HG03095 (cell line): ENCODE results near the gene CDC16.
"Not testable (repeated sequence)": the region's sequence is repeated elsewhere in the genome, so short reads cannot be mapped to it uniquely, and the experiment has no call there.

Experiments
- ATAC-seq: cut with Tn5 transposase; IDR thresholded peaks from one replicate; pipeline ENCODE4 v1.9.1; 2021; ENCODE audit warnings: moderate library complexity; ENCODE audit not compliant: unreplicated experiment

CDC16 gene

DNA sequence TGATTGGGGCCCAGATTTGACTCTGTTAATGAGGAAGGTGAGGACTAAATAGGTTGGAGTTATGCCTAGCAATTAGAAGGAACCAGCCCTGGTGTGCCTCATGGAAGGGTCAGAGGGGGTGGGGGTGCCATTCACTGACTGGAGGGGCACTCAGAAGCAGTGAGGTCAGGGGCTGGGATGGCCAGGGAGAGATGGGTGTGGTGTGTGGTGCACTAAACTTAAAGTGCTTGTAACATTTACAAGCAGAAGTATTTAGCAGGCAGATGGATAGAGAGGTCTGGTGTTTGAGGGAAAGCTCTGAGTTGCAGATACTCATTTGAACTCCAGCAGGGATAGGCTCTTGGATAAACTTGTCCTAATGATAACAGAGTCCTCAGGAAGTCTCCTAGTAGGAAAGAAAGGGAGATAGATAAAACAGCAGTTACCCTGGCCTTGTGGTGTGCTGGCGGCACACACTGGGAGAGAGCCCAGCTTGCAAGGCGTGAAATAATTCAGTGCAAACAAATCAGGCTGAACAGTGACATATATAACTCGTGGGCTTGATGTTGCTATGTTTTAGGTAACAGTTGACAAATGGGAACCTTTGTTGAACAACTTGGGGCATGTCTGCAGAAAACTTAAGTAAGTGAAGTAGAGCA lies 26.8 kb downstream of the CDC16 start:
- no peak for ATAC-seq

DNA sequence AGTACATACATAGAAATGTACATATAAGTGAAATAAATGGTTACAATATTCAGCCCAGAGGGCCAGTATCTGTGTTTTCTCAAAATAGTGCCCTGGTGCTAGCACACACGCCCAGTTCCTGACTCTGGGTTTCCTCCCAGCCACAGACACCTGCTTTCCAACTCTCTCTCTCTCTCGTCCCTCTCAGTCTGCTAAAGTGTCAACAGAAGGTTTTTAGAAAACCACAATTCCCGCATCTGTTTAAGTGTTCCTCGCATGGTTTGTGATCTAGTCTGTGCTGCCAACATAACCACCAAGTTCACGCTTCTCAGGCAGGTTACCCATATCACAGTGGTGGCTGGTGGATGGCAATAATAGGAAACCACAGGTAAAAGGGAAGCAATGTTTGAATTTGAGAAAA lies 28.9 kb downstream of the CDC16 start:
- no peak for ATAC-seq

DNA sequence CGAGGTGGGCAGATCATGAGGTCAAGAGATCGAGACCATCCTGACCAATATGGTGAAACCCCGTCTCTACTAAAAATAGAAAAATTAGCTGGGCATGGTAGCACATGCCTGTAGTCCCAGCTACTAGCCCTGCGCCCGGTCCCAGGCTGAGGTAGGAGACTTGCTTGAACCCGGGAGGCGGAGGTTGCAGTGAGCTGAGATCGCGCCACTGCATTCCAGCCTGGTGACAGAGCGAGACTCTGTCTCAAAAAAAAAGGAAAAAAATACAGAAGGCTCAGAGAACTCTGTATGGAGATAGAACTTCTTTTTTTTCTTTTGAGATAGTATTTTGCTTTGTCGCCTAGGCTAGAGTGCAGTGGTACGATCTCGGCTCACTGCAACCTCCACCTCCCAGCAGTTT lies 29.6 kb downstream of the CDC16 start:
- not testable (repeated sequence) for ATAC-seq

DNA sequence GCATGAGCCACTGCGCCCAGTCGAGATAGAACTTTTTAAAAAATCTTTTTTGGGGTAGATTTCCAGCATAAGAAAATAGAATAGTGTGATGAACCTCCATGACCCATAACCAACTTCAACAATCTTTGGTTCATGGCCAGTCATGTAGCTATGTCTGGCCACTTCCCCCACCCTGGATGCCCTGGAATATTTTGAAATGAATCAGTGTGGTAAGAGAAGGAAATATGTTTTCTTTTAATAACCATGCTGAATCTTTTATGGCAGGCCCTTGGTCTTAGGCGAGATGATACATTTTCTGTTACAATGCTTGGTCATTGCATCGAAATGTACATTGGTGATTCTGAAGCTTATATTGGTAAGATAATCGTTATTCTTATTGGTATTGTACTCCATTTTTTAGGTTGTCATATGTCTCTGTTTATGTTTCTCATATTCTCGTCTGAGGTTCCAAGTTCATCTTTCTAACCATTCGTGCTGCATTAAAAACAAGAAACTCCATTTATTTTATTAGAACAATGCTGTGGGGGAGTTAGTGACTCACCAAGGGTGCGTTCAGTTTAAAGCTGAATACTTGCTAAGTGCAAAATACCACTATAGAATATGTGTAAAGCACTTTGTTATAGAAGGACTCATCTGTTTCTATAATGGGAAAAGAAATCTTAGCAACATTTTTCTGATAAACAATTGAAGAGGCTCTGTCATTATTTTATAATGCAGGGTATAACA lies 30.4 kb downstream of the CDC16 start:
- no peak for ATAC-seq

DNA sequence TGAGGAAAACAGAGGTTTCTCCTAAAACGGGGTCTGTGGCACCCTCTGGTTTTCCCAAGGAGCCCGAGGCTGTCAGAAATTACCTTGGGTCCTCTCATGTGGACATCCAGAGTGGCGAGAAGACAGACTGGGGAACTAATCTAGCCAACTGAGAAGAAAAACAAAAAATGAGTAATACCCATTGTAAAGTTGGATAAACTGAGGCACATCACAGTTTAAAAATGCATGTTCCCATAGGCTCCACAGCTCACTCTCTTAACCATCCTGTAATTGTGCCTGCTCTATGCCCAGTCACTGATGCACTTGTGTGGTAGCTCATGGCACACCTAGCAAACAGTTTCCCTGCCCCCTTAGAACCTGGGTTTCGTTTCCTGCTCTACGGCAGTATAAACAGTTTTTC lies 31.5 kb downstream of the CDC16 start:
- no peak for ATAC-seq

DNA sequence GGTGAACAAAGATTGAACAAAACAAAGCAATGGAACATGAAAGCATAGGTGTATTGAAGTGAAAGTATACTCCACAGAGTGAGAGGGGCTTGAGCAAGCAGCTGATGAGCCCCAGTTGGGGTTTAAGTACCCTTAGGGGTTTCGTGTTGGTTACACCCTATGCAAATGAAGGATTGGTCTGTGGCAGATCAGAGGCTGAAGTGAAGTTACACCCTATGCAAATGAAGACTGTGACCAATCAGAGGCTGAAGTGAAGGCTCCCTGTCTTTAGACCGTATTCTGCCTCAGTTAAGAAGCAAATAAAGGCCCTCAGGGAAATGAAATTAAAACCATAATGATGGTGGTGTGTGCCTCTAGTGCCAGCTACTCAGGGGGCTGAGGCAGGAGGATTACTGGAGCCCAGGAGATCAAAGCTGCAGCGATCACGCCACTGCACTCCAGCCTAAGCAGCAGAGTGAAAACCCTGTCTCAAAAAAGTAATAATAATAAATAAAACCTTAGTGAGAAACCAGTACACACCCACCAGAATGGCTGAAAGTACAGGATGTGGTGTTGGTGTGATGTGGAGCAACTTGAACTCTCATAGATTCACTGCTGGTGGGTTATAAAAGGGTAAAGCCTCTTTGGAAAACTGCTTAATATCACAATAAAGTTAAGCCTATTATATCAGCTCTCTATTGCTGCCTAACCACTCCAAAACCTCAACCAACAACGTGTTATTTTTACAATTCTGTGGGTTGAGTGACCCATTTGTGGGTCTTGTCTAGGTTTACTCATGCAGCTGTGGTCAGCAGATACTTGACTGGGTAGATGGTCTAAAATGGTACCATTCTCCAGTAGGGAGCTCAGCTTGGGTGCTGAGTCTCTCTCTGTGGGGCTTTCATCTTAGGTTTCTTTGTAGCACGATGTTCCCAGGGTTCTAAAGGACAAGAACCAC lies 33.9 kb downstream of the CDC16 start:
- no peak for ATAC-seq

DNA sequence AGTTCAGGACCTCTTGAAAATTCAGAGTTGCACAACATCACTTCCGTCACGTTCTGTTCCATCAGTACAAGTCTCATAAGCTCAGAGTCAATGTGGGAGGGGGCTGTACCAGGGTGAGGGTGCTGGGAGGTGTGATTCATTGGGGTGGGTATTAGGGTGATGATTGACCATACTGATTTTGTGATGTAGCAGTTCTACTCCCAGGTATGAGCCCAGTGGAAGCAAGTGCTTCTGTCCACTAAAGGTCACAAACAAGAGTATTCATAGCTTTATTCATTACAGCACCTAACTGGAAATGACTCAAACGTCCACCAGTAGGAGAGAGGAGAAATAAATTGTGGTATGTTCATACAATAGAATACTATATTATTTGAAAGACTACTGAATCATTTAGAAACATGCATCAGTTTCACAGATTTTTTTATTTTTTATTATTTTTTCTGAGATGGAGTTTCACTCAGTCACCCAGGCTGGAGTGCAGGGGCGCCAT lies 34.6 kb downstream of the CDC16 start:
- no peak for ATAC-seq

DNA sequence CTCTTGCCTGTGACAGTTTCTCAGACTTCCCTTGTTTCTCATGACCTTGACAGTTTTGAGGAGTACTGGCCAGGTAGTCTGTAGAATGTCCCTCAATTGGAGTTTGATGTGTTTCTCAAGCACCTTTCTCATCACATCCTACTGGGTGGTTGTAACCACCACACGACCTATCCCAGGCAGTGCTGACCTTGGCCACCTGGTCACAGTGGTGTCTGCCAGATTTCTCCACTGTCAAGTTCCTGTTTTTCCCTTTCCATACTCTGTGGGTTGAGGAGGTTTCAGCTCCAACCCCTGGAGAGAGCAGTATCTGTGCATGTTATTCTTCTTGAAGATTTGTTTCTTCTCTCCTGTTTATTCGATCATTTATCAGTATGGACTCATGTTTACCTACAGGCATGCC lies 38.3 kb downstream of the CDC16 start:
- no peak for ATAC-seq

DNA sequence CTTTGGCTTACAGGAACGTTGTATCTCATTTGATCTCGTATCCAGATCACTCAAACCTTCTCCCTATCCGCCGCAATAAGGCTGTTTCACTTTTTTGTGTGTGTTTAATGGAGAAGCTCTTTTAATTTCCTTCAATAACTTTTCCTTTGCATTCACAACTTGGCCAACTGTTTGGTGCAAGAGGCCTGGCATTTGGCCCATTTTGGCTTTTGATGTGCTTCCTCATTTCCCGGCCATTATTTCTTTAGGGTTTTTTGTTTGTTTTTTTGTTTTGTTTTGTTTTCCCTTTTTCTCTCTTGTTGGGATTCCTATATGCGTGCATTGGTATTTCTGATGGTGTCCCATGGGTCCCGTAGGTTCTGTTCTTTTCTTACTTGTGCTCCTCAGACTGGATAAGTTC lies 40.6 kb downstream of the CDC16 start:
- no peak for ATAC-seq

DNA sequence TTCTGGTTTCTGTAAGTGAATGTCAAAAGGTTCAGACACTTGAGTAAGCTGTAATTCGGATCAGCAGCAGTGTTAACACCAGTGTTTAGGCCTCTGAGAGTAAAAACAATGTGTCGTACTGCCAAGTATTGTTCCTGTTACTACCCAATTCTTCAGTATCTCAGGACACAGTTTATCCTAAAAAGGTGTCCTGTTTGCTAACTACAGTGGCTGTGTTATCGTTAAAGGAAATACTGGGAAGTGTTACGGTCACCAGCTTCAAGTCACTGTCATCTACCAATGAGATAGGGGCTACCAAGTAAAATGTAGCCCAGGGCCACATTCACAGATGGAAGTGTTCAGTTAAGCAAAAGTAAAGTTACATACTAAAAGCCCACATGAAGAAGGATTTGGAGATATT lies 44.4 kb downstream of the CDC16 start:
- ATAC-seq = no peak

DNA sequence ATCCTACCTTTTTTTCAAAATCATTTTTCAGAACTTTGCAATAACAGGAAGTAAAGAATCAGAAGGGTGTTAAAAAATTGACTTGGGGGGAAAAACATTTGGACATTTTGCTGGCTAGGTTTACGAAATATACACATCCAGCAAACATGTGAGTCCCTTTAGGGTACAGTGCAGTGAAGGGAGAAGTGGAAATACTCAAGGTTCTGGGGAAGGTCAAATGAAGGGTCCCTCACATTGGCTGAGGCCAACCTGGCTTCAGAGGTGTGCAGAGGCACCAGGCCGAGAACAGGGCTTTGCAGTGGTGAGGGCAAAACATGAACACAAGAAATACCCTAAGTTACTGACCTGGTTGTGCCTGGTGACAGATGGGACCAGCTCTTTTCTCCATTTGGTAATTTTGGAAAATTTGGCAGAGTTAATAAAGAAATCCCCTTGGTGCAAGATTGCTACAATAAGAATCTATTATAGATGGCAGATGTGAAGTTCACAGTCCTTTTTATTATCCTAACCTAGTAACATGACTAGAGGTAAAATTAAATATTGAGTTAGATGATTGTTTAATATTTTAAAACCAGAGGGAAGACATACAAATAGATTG lies 45.2 kb downstream of the CDC16 start:
- no peak for ATAC-seq

DNA sequence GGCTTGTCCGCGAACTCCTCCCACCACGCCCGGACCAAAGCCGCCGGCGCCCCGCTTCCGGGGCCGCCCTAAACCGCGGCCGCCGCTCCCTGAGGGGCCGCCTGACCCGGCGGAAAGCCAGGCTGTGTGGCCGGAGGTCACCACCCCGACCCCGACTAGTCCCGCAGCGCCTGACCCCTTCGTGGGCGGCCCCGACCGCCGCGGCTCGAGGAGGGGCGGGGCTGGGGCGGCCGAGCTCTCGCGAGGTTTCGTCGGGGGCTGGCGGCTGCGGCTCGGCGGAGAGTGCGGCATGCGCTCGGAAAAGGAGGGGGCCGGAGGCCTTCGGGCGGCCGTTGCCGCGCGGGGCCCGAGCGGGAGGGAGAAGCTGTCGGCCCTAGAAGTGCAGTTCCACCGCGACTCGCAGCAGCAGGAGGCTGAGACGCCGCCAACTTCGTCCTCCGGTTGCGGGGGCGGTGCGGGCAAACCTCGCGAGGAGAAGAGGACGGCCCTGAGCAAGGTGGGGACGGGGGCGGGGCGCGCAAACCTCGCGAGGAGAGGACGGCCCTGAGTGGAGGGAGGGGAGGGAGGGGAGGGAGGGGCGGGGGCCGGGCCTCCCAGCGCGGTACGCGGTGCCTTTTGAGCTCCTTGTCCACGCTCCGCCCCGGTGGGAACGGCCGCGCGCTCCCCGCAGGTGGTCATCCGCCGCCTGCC lies 46.8 kb downstream of the CDC16 start, which contains the start of gene UPF3A:
Gene UPF3A, plus strand, starts transcription at position 251 of the 690 bp plus-strand sequence. Its CDS starts 39 bp downstream, at position 290.
- peak; percentile 61 for ATAC-seq

DNA sequence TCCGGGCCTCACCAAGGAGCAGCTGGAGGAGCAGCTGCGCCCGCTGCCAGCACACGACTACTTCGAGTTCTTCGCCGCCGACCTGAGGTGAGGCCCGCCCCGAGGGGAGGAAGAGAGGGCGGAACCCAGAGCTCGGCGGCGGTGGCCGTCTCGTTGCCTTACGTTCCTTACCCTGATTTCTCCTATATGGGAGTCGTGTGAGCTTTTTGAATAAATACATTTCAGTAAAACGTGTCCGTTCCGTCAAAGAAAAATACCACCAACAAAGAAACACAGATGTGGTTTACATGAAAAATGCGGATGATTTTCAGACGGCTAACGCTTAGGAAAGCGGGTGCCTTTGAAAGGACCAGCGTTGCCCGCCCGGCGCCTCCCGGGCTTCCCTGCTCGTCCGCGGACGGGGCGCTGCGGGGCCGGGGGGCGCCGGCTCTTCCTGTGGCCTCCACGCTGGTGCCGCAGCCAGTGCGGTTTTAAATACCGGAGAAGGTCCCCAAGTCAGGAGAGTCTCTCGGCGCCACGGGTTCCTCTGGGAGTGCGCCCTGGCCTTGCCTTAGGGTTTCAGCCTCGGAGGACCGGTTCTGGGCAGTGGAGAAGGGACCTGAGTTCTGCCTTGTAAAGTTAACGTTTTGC lies 47.5 kb downstream of the CDC16 start:
- ATAC-seq = peak; percentile 41

DNA sequence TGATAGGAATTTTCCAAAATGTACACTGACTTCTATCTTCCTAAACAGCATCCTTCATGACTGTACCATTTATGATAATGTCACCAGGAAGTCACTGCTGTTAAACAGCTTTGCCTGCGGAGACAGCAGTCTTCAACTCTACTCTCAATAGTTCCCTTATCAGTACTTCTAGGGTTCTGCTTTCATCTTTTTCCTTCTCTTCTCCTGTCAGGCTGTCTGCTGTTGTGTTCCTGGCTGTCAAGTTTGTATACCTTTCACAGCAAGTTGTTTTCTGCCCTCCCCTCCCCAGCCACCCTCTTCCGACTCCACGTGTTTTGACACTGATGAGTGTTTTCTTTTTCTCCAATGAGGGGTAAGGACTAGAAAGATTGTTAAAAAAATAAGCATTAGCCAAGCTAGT lies 48.9 kb downstream of the CDC16 start:
- no peak for ATAC-seq

DNA sequence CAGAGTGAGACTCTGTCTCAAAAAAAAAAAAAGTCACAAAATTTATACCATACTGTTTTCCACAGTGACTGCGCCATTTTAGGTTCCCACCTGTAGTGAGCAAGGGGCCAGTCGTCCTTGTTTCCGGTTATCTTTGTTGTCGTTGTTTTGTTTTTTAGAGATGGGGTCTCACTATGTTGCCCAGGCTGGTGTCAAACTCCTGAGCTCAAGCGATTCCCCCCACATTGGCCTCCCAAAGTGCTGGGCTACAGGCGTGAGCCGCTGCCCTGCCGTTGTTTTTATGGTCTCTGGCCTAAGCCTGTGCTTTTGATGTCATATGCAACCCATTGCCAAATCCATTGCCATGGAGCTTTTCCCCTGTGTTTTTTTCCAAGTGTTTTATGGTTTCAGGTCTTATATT lies 50.0 kb downstream of the CDC16 start:
- ATAC-seq = no peak

DNA sequence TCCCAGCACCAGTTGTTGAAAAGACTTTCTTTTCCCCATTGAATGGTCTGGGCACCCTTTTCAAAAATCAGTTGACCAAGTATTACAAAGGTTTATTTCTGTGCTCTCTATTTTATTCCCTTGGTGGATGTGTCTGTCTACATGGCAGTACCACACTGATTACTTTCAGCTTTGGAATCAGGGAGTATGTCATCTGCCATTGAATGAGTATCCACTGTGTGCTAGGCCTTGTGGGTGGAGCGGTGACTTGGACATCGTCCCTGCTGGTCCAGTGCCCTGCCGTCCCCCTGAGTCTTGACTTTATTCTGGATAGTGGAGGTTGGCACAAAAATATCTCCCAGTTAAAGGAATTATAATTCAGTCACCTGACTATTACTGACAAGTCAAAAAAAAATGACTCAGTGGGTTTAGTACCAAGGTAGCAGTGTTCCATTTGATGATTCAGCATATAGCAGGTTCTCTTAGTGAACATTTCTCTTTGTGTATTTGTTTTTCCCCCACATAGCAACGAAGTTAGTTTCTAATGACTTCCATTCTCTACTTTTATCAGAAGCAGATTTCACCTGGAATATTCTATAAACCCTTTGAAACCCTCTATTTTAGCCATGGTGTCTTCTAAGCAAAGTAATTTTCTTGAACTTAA lies 50.6 kb downstream of the CDC16 start:
- no peak for ATAC-seq

DNA sequence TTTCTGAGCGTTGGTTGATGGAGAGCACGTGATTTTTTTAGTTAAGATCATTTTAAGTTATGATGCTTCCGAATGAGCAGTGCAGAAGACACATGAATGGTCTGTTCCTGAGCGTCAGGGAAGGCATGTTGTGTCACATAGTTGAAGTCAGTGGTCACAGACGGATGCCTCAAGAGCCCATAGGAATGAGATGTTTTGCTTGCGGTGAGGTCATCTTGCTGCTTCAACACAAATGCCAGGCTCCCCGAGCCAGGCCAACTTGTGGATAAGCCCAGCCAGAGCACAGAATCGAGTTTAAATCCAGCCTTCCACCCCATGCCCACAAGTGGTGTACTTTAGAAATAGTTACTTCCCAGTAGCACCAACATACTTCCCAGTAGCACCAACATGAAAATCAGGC lies 52.1 kb downstream of the CDC16 start:
- no peak for ATAC-seq

DNA sequence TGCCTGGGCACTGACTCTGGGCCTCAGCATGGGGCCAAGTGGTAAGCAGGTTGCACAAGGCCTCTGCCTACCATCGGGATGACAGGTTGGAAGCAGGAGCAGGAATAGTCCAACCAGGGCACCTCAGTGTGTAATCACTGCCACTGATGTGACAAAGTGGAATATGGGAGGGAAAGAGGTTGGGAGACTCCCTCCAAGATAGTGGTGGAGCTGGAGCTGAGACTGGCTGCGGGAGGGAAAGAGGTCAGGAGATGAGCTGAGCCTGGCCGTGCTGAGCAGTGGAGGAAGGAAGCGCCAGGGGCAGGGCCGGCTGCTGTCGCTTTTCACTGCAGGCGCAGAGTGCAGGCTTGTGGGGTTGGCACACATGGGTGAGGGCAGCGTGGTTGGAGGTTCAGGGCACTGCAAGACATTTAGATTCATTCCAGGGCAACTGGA lies 53.5 kb downstream of the CDC16 start:
- no peak for ATAC-seq

DNA sequence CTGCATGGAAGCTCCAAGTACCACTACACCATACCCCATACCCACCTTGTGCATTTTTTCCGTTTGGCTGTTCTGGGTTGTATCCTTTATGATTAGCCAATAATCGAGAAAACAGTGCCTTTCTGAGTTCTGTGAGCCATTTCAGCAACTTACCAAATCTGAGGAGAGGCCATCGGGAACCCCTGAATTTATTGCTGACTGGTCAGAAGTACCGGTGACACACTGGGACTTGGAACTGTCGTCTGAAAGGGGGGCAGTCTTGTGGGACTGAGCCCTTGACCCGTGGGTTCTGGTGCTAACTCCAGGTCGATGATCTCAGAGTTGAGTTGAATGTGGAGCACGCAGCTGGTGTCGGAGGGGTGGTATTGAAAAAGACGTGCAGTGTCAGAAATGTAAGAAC lies 61.8 kb downstream of the CDC16 start:
- ATAC-seq = no peak
